RWPE1 (cell line): ENCODE results near the gene AOAH.
A peak's percentile ranks its signal among the peaks of the same experiment; 100 is the strongest.

Experiments used
- CTCF ChIA-PET: fragments of 350-600 bp; sonication (Branson Sonifier 250); formaldehyde crosslinking; extraction: SDS; loops from one replicate; lab custom pipeline; 2021; lab: Yijun Ruan, JAX
- POLR2A ChIA-PET: fragments of 400-600 bp; formaldehyde crosslinking; extraction: SDS; loops from one replicate; lab custom pipeline; 2020; ENCODE audit warnings: antibody characterized with exemption; ENCODE audit not compliant: low non-redundant PET; lab: Yijun Ruan, JAX
- DNase-seq: peaks from one replicate; pipeline ENCODE4 v3.0.0; 2012; ENCODE audit warnings: low spot score
- H3K27ac ChIP-seq: fragments of 450-650 bp; 2 replicates; pipeline ENCODE4 v1.5.1; 2017
- CTCF ChIP-seq: fragments of 450-650 bp; conservative IDR thresholded peaks from 2 replicates; pipeline ENCODE4 v1.5.1; 2017; ENCODE audit warnings: low read depth, mild to moderate bottlenecking

Gene AOAH

GRCh38 chr7:36564489-36564888, 159.8 kb downstream of the AOAH start:
- POLR2A ChIA-PET = no interaction called here
- DNase-seq = no peak
- no peak overlapping the region for H3K27ac ChIP-seq
- TF ChIP-seq CTCF = no peak
- CTCF ChIA-PET = no interaction called here

- DNase-seq = no peak
- no peak for TF ChIP-seq CTCF
- no peak overlapping the region for H3K27ac ChIP-seq
- ChIA-PET POLR2A (no interaction called here), CTCF (no interaction called here)
Observed at GRCh38 chr7:36563706-36564327, 160.5 kb downstream of the AOAH start.

- no peak for TF ChIP-seq CTCF
- DNase-seq = no peak
- no peak overlapping the region for H3K27ac ChIP-seq
- POLR2A ChIA-PET = no interaction called here
- CTCF ChIA-PET = no interaction called here
Observed at GRCh38 chr7:36562121-36562520, 162.2 kb downstream of the AOAH start.

- CTCF ChIA-PET = no interaction called here
- H3K27ac ChIP-seq = no peak overlapping the region
- no peak for DNase-seq
- POLR2A ChIA-PET = no interaction called here
- TF ChIP-seq CTCF = no peak
Observed at GRCh38 chr7:36549029-36549428, 175.3 kb downstream of the AOAH start.

- ChIA-PET POLR2A (no interaction called here), CTCF (interaction anchor here (1.3 kb wide), 1 partner anchor 60 kb away, joined by 3 read pairs; no protein-coding TSS in a partner anchor)
- no peak overlapping the region for H3K27ac ChIP-seq
- no peak for TF ChIP-seq CTCF
- DNase-seq = peak; percentile 18
Observed at GRCh38 chr7:36547416-36547815, 176.9 kb downstream of the AOAH start.

DNA sequence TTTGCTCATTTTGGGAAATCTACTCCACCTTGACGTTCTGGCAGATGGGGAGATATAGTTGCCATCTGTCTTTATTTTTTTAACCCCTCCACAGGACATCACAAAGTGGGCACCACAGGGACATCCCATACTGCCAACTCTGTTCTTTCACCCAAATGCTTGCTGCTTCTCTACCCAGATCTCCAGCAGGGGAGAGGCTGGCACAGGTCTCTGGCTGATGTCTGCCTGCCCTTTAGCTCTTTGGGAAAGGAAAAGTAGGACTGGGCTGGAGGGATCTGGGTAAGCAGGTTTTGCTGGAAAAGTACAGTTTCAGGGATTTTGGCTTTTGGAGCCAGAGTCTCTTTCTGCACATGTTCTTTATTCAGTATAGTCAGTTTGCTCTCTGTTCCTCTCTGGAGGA, 178.0 kb downstream of the AOAH start:
- H3K27ac ChIP-seq = no peak overlapping the region
- DNase-seq = no peak
- ChIA-PET POLR2A (no interaction called here), CTCF (interaction anchor here (0.5 to 0.6 kb wide), 3 partner anchors 32 to 441 kb away, joined by 3 to 5 read pairs (median 3); no protein-coding TSS in a partner anchor)
- no peak for TF ChIP-seq CTCF
